Tibial nerve (tissue), 4 donors: ENCODE data around the gene ADAM29. TPM values are rescaled to one million over a fixed set of nuclear protein-coding genes. Genes with fewer than 3 reads are reported as not detected.

Experiments
- DNase-seq, 2 donors: peaks; one replicate each; pipeline ENCODE4 v3.0.0-alpha.2; 2019; ENCODE audit warnings: low spot score in 2 of 2
- H3K27ac ChIP-seq, 4 donors: fragments of 200-600 bp; sonication (generic) in 3 of 4; one replicate each; pipeline ENCODE4 v1.5.1; 2017 to 2019; ENCODE audit warnings: mild to moderate bottlenecking in 1 of 4
- H3K27me3 ChIP-seq, 2 donors: fragments of 200-600 bp; sonication (generic) in 1 of 2; one replicate each; pipeline versions ENCODE4 v1.5.1 to v1.6.0; 2017 to 2019
- H3K36me3 ChIP-seq, 3 donors: fragments of 200-600 bp; sonication (generic); one replicate each; pipeline ENCODE4 v1.5.1; 2018 to 2019
- H3K4me1 ChIP-seq, 4 donors: fragments of 200-600 bp; sonication (generic) in 3 of 4; one replicate each; pipeline ENCODE4 v1.5.1; 2017 to 2019
- H3K4me3 ChIP-seq, 4 donors: fragments of 200-600 bp; sonication (generic) in 3 of 4; one replicate each; pipeline ENCODE4 v1.5.1; 2017 to 2019; ENCODE audit warnings: mild to moderate bottlenecking in 1 of 4, moderate library complexity in 1 of 4
- H3K9me3 ChIP-seq, 4 donors: fragments of 200-600 bp; sonication (generic) in 3 of 4; one replicate each; pipeline ENCODE4 v1.5.1; 2017 to 2019
- CTCF ChIP-seq, 5 experiments: fragments of 200-600 bp in 3 of 5; fragments of 450-650 bp in 2 of 5; sonication (generic) in 3 of 5; IDR thresholded peaks; one replicate each; pipeline ENCODE4 v1.5.1; 2016 to 2019; ENCODE audit warnings: antibody characterized with exemption in 5 of 5, mild to moderate bottlenecking in 3 of 5, moderate library complexity in 2 of 5
- EP300 ChIP-seq, 2 donors: sonication (generic); formaldehyde crosslinking; IDR thresholded peaks; one replicate each; pipeline ENCODE4 v1.6.1; 2017; ENCODE audit warnings: antibody characterized with exemption in 2 of 2, mild to moderate bottlenecking in 1 of 2
- POLR2A ChIP-seq, 2 donors: fragments of 450-650 bp; IDR thresholded peaks; one replicate each; pipeline ENCODE4 v1.6.1; 2017; ENCODE audit warnings: antibody characterized with exemption in 2 of 2, mild to moderate bottlenecking in 2 of 2, moderate library complexity in 2 of 2
- WGBS, 2 donors: methylation state at CpG; one replicate each; pipeline ENCODE4 v1.1.5; 2018; 5-methylcytosine and 5-hydroxymethylcytosine counted together
- total RNA-seq, 4 donors: library from RNA; depleted of rRNA; stranded (reverse); fragments of >200 nt; gene quantifications; one replicate each; pipeline ENCODE4 v1.1.0, GENCODE V29; 2016

Gene ADAM29
- total RNA-seq, 4 donors from 2014 or later = not detected

GRCh38 chr4:174912919-174913543 is 5.1 kb upstream of the ADAM29 start:
- Histone ChIP-seq H3K9me3 (peaks cover 0 to 7% (median 0%) of the 10 kb centered on the region in 4 donors), H3K4me1 (no peaks in the 10 kb centered on the region), H3K27ac (no peak overlapping the region), H3K4me3 (no peak overlapping the region), H3K36me3 (no peaks in the 10 kb centered on the region), H3K27me3 (no peaks in the 10 kb centered on the region)
- DNase-seq = no peak
- WGBS, 2 donors = 85 to 88% methylated on average over 3 of the region's 3 CpGs
- TF ChIP-seq POLR2A (IDR thresholded peaks at IDR 0.05) (no peak), EP300 (IDR thresholded peaks at IDR 0.05) (no peak), CTCF (IDR thresholded peaks at IDR 0.05) (no peak)

GRCh38 chr4:174919886-174920423 is 1.8 kb downstream of the ADAM29 start:
- WGBS, 2 donors = 76 to 82% methylated on average over 2 of the region's 2 CpGs

GRCh38 chr4:174926958-174927357 is 8.8 kb downstream of the ADAM29 start:
- H3K4me3 ChIP-seq = no peak overlapping the region
- DNase-seq = no peak
- no peaks in the 10 kb centered on the region for H3K27me3 ChIP-seq
- WGBS, 2 donors = 76 to 91% methylated on average over 3 of the region's 3 CpGs
- H3K36me3 ChIP-seq = no peaks in the 10 kb centered on the region
- no peak overlapping the region for H3K27ac ChIP-seq
- H3K9me3 ChIP-seq = no peaks in the 10 kb centered on the region
- no peaks in the 10 kb centered on the region for H3K4me1 ChIP-seq
- TF ChIP-seq POLR2A (IDR thresholded peaks at IDR 0.05) = no peak
- TF ChIP-seq CTCF (IDR thresholded peaks at IDR 0.05) = no peak
- TF ChIP-seq EP300 (IDR thresholded peaks at IDR 0.05) = no peak

More at GRCh38 chr4:174919886-174920423, 1.8 kb downstream of the ADAM29 start:
- no peak overlapping the region for H3K4me3 ChIP-seq
- H3K27ac ChIP-seq = no peak overlapping the region
- H3K36me3 ChIP-seq = no peaks in the 10 kb centered on the region
- no peaks in the 10 kb centered on the region for H3K4me1 ChIP-seq
- DNase-seq = no peak
- no peaks in the 10 kb centered on the region for H3K27me3 ChIP-seq
- H3K9me3 ChIP-seq = no peaks in the 10 kb centered on the region
- no peak for TF ChIP-seq POLR2A (IDR thresholded peaks at IDR 0.05)
- no peak for TF ChIP-seq CTCF (IDR thresholded peaks at IDR 0.05)
- no peak for TF ChIP-seq EP300 (IDR thresholded peaks at IDR 0.05)

GRCh38 chr4:174928174-174928573 is 10.0 kb downstream of the ADAM29 start:
- DNase-seq = no peak
- 75 to 77% methylated on average over 6 of the region's 6 CpGs for WGBS, 2 donors

More at GRCh38 chr4:174928174-174928573, 10.0 kb downstream of the ADAM29 start:
- H3K9me3 ChIP-seq = no peaks in the 10 kb centered on the region
- TF ChIP-seq EP300 (IDR thresholded peaks at IDR 0.05) (no peak), CTCF (IDR thresholded peaks at IDR 0.05) (no peak), POLR2A (IDR thresholded peaks at IDR 0.05) (no peak)
- H3K4me3 ChIP-seq = no peak overlapping the region
- no peak overlapping the region for H3K27ac ChIP-seq
- H3K36me3 ChIP-seq = no peaks in the 10 kb centered on the region
- no peaks in the 10 kb centered on the region for H3K4me1 ChIP-seq
- H3K27me3 ChIP-seq = no peaks in the 10 kb centered on the region
